Stimulated activated CD4-positive, alpha-beta T cell treated with anti-CD3 and anti-CD28 coated beads, Interleukin-2, amount 100 ng/mL, for 24 hours (primary cell): ENCODE measurements around the gene GPX4.
"Not testable (repeated sequence)": the region's sequence is repeated elsewhere in the genome, so short reads cannot be mapped to it uniquely, and the experiment has no call there.

Source experiments
- DNase-seq, 2 donors: peaks; one replicate each; pipeline ENCODE4 v3.0.0-alpha.2; 2020

GPX4 gene

GRCh38 chr19:1115646-1116420 is 12.0 kb downstream of the GPX4 start:
- no peak for DNase-seq

GRCh38 chr19:1116726-1117581 is 13.2 kb downstream of the GPX4 start:
- DNase-seq, result no peak

- no peak for DNase-seq
Measured at GRCh38 chr19:1117654-1118053, 13.9 kb downstream of the GPX4 start.

GRCh38 chr19:1118999-1119398 is 15.2 kb downstream of the GPX4 start:
- DNase-seq, result no peak

- no peak for DNase-seq
Measured at GRCh38 chr19:1119475-1120217, 15.9 kb downstream of the GPX4 start.

GRCh38 chr19:1121395-1121794 is 17.6 kb downstream of the GPX4 start:
- DNase-seq, result no peak

- DNase-seq, result no peak
Measured at GRCh38 chr19:1122021-1122971, 18.5 kb downstream of the GPX4 start.

GRCh38 chr19:1122972-1123363 is 19.2 kb downstream of the GPX4 start:
- DNase-seq, result peak; percentile 59 to 80

GRCh38 chr19:1123381-1123780 is 19.6 kb downstream of the GPX4 start:
- DNase-seq, result no peak

GRCh38 chr19:1123885-1124677 is 20.3 kb downstream of the GPX4 start:
- no peak for DNase-seq

- no peak for DNase-seq
Measured at GRCh38 chr19:1125601-1126467, 22.0 kb downstream of the GPX4 start.

GRCh38 chr19:1126984-1127760 is 23.4 kb downstream of the GPX4 start:
- no peak for DNase-seq

- DNase-seq, result no peak
Measured at GRCh38 chr19:1128106-1128505, 24.3 kb downstream of the GPX4 start.

- DNase-seq, result not testable (repeated sequence)
Measured at GRCh38 chr19:1129084-1129483, 25.3 kb downstream of the GPX4 start.

- no peak for DNase-seq
Measured at GRCh38 chr19:1129535-1129934, 25.7 kb downstream of the GPX4 start.

- peak; percentile 62 to 64 for DNase-seq
Measured at GRCh38 chr19:1130771-1131717, 27.2 kb downstream of the GPX4 start.

GRCh38 chr19:1131718-1132551 is 28.1 kb downstream of the GPX4 start:
- peak; percentile 88 to 89 for DNase-seq
